Activated CD8-positive, alpha-beta memory T cell treated with anti-CD3 and anti-CD28 coated beads, Interleukin-2, amount 50 U/mL, for 24 hours (primary cell): Measurements from ENCODE around the gene EML2.
"Not testable (repeated sequence)": the region's sequence is repeated elsewhere in the genome, so short reads cannot be mapped to it uniquely, and the experiment has no call there.

Experiments
- DNase-seq: peaks from one replicate; pipeline ENCODE4 v3.0.0-alpha.2; 2020; ENCODE audit errors: extremely low read depth

Gene EML2

DNA sequence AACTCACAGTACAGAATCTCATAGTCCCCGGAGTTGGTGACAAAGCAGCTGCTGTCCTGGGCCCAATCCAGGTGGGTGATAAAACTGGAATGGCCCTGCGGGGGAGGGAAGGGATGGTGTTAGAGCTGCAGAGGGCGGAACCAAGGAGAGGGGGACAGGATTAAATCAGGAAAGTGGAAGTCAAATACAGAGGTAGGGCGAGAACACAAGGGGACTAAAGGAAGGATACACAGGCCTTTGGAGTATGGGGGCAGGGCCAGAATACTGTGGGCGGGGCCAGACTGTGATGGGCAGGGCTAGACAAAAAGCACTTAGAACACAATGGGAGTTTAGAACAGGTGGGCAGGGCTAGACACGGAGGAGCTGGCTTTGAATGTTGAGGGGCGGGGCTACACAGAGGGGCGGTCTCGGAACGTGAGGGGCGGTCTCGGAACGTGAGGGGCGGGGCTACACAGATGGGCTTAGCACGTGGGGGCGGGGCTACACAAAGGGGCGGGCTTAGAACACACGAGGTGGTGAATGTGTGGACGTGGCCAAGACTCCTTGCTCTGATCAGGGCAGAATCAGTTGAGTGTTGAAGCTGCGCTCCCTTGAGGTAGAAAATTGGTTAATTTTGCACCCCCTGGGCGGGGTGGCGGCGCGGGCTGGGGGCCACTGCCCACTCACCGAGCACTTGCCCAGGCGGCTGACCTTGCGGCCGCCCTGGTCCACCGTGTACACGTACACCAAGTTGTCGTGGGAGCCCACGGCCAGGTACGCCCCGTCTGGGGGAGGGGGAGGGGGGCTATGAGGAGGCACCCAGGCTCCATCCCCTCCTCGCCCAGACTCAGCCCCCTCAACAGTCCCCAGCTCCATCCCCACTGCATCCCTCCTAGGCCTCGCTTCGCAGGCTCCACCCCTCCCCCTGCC is 23.1 kb downstream of the EML2 start:
- DNase-seq, result peak; percentile 60

DNA sequence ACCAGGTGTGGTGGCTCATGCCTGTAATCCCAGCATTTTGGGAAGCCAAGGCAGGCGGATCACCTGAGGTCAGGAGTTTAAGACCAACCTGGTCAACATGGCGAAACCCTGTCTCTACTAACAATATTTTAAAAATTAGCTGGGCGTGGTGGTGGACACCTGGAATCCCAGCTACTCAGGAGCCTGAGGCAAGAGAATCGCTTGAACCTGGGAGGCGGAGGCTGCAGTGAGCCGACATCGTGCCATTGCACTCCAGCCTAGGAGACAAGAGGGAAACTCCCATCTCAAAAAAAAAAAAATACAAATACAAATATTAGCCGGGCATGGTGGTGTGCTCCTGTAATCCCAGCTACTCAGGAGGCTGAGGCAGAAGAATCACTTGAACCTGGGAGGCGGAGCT is 24.1 kb downstream of the EML2 start:
- not testable (repeated sequence) for DNase-seq

DNA sequence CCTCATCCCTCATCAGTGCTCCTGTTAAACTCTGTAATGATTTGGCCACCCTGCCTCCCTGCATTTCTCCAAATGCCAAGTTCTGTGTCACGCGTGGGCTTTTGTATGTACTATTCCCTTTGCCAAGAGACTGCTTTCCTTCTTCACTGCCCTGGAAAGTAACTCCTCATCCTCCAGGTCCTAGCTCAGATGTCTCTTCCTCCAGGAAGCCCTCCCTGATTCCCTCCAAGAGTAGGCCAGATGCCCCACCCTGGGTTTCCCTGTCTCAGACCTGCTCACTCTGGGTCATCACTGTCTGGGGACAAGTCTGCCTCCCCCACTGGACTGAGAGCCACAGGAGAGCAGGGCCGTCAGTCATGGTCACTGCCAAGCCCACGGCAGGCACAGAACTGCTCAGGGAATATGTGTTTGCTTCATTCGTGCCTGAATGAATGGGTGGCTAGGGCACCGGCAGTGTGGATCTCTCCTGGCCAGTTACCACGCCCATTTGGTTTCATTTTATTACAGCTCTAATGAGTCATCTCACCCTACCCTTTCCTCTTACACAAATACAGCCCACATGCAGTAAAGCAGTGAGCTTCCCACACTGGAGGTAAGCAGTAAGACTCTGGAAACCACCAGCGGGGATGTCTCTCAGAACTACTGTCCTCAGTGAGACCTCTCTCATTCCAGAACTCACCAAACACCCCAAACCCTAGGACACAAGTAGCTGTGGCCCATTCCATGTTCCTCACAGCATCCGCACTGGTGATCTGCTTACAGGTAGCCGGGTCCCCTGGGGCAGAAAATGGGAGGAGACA is 25.1 kb downstream of the EML2 start:
- no peak for DNase-seq

DNA sequence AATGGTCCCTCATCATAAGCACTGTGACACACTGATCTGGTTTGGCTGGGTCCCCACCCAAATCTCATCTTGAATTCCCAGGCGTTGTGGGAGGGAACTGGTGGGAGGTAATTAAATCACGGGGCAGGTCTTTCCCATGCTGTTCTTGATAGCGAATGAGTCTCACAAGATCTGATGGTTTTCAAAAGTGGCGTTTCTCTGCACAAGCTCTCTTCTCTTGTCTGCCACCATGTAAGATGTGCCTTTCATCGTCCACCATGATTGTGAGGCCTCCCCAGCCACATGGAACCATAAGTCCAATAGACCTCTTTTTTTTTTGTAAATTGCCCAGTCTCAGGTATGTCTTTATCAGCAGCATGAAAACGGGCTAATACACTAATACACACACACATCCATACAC is 30.2 kb downstream of the EML2 start:
- no peak for DNase-seq

DNA sequence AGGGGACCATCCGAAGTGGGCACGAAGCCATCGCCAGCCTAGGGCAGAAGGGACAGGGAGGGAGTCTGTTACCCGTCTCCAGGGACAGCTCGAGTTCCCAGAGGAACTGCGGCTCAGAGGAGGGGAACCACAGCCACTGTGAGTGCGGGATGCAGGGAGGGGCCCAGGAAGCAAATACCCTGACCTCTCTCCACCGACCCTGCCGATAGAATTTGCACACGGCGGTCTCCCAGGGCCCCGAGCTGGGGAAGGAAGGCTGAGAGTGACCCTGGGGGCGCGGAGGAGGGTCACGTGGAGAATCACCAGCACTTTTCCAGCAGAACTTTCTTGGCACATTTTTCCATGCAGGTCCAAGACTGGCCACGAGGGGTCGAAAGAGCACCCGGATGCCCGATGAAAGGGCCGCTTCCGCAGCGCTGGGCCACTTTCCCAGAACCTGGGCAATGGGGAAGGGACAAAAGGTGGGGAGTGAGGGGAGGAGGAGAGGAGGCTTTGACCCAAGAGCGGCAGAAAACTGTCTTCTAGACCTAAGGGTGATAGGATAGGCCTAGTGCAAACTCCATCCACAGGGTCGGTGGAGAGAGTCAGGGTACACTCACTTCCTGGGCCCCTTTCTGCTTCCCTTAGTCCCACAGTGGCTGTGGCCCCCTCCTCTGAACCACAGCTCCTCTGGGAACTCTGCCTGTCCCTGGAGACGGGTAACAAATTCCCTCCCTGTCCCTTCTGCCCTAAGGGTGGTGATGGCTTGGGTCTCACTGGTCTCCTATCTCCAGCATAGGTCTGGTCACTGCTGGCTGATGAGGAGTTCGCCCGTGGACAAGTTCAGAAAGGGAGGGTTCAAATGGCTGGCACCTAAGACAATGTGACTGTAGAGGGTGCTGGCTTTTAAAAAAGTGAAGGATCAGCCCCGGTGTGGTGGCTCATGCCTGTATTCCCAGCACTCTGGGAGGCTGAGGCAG is 31.8 kb downstream of the EML2 start:
- no peak for DNase-seq

DNA sequence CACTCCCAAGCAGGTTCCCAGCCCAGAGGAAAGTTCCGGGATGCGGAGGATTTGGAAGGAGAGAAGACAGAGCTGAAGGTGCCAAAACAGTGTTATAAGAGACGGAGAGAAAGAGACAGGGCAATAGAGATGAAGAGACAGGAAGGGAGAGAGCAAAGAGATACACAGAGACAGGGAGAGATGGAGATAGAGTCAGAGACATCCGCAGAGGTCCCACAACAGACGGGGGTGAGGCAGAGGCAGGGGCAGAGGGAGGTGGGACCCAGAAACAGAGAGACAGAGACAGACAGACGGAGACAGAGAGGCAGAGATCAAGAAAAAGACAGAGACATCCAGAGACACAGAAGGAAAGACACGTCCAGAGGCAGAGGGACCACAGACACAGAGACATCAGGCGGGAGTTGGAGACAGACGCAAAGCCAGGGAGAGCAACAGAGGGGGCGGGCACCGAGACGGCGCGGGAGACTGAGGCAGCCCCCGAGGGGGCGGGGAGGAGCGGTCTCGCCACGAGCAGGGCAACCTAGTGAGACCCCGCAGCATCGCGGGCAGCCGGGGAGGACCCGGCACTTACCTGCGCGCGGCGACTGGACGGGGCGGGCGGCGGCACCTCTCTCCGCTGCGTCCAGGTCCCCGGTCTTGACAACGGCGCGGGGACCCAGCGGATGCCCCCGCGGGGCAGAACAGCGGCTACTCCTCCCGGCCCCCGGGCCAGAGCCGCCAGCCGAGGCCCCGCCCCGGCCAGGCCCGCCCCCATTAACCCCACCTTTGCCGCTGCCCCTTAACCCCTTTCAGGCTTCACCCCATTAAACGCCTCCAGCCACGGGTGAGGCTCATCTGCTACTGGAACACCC is 37.4 kb downstream of the EML2 start, which contains the start of gene GPR4:
Gene GPR4 (minus strand): TSS at position 689 of the 851 bp plus-strand sequence. CDS start 10,346 bp downstream, outside the sequence.
- DNase-seq, result no peak

DNA sequence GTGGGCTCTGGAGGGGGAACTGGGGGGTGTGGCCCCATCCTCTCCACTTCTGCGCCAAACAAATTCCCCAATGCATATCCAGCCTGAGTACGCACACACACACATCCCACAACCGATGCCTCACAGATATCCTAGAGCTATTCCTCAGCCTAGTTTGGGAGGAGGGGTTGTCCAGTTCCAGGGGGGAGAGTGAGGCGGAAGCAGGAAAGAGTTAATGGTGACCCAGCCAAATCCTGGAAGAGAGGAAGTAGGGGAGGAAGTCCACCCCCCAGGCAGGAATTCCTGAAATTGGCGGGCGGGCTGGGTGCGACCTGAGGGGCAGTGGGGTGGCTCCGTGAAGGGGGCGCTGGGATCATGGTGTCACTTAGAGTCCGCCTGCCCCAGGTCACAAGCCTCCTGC is 38.1 kb downstream of the EML2 start:
- no peak for DNase-seq

DNA sequence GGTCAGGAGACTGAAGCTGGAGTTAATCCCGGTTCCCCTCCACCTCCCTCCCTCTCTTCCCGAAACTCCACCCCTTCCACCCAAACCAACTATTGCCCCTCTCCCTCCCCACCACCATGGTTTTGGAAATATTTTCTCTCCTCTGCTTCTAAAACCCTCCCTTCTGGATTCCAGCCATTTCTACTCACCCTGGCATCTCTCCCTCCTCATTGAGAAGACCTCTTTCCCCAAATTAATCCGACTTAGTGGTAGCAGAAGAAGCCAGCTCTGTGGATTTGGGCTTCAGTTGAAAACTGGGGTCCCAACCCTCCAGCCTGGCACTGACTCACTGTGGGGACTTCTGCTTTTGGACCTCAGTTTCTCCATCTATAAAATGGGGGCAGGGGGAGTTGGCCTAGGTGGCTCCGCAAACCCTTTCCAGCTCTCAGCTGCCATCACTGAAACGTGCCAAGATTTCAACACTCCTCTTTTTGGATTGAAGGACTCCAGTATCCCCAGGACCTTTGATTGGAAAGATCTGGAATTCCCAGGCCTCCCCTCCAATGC is 38.8 kb downstream of the EML2 start:
- DNase-seq, result no peak

DNA sequence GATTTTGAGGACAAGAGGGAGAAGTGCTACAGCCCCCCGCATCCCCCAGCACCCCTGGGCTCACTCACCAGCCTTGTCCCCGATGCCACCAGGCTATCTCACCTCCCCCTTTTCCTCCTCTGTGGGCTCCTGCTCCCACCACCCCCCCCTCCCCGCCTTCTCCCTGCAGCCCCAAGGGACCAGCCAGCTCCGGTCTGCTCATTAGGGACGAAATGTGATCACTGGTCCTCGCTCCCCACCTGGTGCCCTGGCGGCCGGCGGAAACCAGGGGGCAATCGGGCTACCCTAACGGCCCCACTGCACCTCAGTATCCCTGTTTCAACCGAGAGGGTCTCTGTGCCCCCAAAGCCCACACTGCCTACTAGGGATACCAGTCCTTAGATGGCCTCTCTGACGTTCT is 39.9 kb downstream of the EML2 start:
- DNase-seq, result no peak

DNA sequence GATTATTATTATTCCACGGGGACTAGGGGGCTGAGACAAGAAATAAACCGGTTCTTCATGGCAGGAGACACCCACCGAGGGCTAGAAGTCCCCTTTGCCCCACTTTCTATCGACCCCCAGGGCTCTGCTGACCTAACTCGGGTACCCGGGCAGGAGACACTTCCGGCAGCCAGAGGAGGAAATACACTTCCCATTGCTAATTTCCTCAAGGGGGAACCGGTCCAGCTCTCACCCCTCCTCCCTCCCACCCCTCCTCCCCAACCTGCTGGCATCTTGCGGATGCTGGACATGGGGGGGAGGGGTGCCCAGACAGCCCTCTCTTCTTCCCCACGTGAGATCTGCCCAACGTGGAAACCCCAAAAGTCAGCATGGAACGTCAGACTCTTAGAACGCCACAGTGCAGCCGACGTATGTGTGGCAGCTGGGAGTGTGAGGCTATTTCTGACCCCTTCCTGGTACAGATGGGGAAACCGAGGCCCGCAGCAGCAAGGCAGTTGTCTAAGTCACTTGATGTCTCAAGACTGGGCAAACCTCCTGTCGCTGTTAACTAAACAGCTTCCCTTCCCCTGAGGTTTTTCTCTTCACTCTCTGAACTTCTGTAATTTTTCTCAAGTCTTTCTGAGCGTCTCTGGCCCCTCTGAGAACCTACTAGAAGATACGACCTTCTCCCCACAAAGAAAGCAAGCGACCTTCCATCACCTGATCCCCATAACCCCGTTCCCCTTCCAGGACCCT is 40.8 kb downstream of the EML2 start:
- no peak for DNase-seq

DNA sequence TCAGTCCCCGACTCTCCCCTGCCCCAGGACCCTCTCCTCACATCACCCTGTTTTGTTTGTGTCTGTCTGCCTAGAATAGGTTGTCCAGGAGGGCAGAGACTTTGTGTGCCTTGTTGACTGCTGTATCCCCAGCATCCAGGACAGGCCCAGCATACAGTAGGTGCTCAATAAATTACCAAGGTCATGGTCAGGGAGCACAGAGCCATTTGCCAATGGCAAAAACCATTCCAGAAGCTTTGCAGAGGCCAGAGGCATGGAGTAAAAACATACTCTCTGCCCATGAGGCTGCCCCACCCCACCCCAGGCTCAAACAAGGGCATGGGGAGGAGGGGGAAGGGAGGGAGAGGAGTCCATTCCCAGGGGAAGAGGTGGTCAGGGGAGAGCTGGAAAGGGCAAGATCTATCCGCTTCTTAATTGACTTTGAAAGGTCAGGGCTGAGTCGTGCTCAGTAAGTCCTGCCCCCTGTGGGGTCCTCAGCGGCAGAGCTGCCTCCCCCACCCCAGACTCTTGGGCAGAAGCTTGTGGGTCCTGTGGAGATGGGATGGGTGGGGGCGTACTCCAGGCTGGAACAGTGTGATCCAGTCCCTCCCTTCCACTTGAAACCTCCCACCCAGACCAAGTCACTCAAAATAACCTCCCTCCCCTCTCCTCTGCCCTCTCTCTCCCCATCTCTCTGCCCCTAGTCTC is 41.6 kb downstream of the EML2 start:
- DNase-seq, result no peak

DNA sequence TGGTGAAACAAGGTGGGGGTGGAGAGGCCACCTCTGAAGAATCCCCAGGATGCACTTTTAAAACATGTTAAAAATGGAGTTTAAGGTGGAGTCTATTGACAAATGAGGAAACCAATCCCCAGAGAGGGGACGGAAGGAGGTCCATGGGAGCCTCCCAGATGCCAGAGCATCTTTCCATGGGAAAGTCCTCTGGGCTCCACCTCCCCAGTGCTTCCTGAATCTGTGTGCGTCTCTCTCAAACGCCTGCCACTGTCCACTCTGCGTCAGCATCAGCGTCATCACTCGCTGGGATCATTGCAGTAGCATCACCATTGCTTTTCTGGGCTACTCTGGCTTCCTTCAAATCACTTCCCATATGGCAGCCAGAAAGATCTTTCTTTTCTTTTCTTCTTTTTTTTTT is 43.4 kb downstream of the EML2 start:
- DNase-seq, result no peak

DNA sequence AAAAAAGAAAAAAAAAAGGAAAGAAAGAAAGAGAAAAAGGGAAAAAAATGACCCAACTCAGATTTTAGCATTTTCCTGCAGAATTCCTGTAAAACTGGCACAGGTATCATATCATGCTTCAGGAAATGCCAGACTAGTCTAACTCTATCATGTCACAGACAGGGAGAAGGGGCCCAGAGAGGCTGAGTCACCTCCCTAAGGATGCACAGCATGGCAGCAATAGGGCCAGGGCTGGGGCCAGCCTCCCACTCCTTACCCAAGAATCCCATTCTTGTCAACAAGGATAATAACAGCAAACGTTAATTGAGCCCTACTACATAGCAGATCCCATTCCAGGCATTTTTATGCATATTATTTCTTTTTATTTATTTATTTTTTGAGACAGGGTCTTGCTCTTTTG is 45.7 kb downstream of the EML2 start:
- DNase-seq, result no peak

DNA sequence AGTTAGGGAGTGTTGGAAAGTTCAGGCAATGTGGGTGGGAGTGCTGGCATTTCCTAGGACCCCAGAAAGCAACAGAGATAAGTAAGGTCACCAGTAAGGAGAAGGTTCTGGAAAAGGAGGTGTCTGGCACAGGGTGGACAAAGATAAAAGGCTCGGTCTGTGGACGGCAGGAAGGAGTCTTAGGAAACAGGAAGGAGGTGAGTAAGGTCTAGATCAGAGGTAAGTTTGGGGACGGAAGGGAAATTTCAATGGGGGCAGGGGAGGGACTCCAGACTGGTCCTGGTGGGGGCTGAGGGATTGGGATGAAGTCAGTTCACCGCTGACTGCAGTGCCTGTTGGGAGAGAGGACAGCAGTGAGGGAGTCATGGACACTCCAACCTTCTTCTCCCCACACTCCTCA is 46.8 kb downstream of the EML2 start:
- DNase-seq, result no peak

DNA sequence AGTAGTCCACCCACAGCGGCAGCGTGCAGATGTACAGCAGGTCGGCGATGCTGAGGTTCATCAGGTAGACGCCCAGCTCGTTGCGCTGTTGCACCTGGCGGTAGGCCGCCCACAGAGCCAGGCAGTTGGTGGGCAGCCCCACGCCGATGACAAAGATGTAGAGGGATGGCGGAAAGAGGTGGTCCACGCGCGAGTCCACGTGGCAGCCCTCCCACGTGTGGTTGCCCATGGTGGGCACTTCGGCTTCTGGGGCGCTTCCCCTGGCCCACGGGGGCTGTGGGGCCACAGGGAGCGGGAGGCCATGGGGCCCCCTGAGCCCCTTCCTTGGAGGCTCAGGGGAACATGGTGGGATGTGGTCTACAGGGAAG is 47.6 kb downstream of the EML2 start:
- DNase-seq, result no peak

DNA sequence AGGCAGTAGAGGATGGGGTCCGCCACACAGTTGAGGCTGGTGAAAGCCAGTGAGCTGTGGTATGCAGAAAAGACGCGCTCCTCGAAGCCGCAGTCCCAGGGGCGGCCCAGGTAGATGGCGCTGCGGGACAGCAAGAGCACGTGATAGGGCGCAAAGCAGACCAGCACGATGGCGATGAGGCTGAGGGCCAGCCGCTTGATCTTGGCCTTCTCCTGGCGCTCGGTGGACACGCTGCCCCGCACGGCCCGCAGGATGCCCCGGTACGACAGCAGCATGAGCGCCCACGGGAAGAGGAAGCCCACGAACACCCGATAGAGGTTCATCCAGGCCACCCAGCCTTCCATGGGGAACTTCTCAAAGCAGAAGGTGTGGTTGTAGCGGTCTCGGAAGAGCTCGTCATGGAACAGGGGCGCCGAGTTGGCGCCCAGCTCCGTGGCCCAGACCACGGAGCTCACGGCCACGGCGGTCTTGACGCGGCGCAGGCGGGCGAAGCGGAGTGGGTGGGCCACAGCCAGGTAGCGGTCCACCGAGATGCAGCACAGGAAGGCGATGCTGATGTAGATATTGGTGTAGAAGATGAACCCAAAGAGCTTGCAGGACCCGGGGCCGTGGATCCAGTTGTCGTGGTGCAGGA is 48.1 kb downstream of the EML2 start:
- DNase-seq, result no peak

DNA sequence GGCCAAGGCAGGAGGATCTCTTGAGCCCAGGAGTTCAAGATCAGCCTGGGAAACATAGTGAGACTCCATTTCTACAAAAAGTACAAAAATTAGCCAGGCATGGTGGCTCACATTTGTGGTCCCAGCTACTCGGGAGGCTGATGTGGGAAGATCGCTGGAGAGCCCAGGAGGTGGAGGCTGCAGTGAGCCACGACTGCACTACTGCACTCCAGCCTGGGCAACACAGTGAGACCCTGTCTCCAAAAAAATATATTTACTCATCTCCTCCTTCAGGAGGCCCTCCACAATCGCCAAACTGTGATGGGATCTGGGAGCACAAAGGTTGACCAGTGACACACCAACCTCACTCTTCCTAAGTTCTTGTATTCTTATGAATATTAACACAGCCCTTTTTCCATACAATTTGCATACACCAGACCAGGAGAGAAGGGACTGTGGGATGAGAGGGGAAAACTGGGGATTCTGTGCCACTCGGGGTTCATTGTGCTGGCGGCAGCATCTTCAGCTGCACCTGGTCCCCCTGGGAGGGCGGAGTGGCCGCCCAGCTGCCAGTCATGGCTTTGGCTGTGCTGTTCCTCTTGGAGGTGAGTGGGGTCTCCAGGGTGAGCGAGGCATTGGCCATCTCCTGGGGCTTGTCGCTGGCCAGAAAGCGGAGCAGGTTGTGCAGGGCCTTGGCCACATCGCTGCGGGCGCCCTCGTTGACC is 48.7 kb downstream of the EML2 start:
- DNase-seq, result no peak

DNA sequence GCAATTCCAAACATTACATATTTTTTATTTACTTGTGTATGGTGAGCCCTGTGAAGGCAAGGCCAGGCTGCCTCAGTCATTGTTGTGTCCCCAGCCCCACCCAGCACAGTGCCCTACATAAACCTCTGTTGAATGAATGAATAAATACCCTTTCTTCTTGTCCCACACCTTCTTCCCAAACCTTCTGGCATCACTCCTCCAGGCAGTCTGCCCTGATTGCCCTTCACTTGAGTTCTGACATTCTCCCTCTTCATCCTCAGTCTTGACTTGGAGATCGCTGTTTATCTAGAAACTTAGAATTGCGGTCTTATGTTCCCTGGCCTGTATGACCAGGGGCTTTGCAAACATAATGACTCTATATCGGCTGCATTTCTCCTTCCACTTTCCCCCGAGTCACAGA is 49.4 kb downstream of the EML2 start:
- no peak for DNase-seq
